Colonic mucosa (tissue), 4 donors: ENCODE data around the gene KLRD1. TPM values are rescaled to one million over a fixed set of nuclear protein-coding genes. Genes with fewer than 3 reads are reported as not detected.

Experiments
- DNase-seq: peaks from one replicate; pipeline ENCODE4 v3.0.0-alpha.2; 2020
- H3K27ac ChIP-seq: fragments of 200-600 bp; one replicate; pipeline ENCODE4 v1.8.0; 2021
- H3K27me3 ChIP-seq: fragments of 200-600 bp; one replicate; pipeline ENCODE4 v1.8.0; 2021
- H3K36me3 ChIP-seq: fragments of 200-600 bp; one replicate; pipeline ENCODE4 v1.8.0; 2021
- H3K4me1 ChIP-seq: fragments of 200-600 bp; one replicate; pipeline ENCODE4 v1.8.0; 2021; ENCODE audit warnings: mild to moderate bottlenecking
- H3K4me3 ChIP-seq: fragments of 200-600 bp; one replicate; pipeline ENCODE4 v1.8.0; 2021
- H3K9ac ChIP-seq, 2 donors: one replicate each; pipeline ENCODE4 v1.7.0; 2013; ENCODE audit warnings: control low read depth in 2 of 2, low read depth in 2 of 2, low read length in 2 of 2
- H3K9me3 ChIP-seq: fragments of 200-600 bp; one replicate; pipeline ENCODE4 v1.8.0; 2021
- CTCF ChIP-seq: fragments of 200-600 bp; IDR thresholded peaks from one replicate; pipeline ENCODE4 v1.8.0; 2022; ENCODE audit warnings: antibody characterized with exemption, mild to moderate bottlenecking
- intact Hi-C: fragments of 100-400 bp; cut with DNase I; formaldehyde crosslinking; loops from one replicate; pipeline ENCODE4 v1.14.1; 2022
- total RNA-seq, 2 donors: library from RNA; stranded (reverse); fragmentation: NEBNext Ultra II Directional in 1 of 2; extraction: Animal tissue kit (Norgen Biotek cat#: 25700) in 1 of 2; gene quantifications; one replicate each; pipeline ENCODE4 v1.2.1, GENCODE V29; 2021
- donor health status: healthy.
- donor health status: DM: no; HTN: no; CAD: no.
- donor health status: DM: no; HTN: no; CAD: no.

KLRD1 gene
- total RNA-seq, 2 donors from 2014 or later = 1.1 to 1.5 TPM

GRCh38 chr12:10279937-10280336 is 27.7 kb upstream of the KLRD1 start:
- Histone ChIP-seq H3K27ac (no peak overlapping the region), H3K4me3 (no peak overlapping the region), H3K27me3 (no peaks in the 10 kb centered on the region), H3K9ac (no peak overlapping the region), H3K36me3 (no peaks in the 10 kb centered on the region), H3K9me3 (no peaks in the 10 kb centered on the region), H3K4me1 (no peaks in the 10 kb centered on the region)
- no peak for TF ChIP-seq CTCF
- intact Hi-C loops = no loop called here
- DNase-seq = no peak

GRCh38 chr12:10283027-10283426 is 24.6 kb upstream of the KLRD1 start:
- Histone ChIP-seq H3K36me3 (no peaks in the 10 kb centered on the region), H3K27me3 (no peaks in the 10 kb centered on the region), H3K4me3 (no peak overlapping the region), H3K9ac (no peak overlapping the region), H3K4me1 (no peaks in the 10 kb centered on the region), H3K9me3 (no peaks in the 10 kb centered on the region), H3K27ac (no peak overlapping the region)
- TF ChIP-seq CTCF = no peak
- no peak for DNase-seq
- intact Hi-C loops = no loop called here

GRCh38 chr12:10285919-10286318 is 21.8 kb upstream of the KLRD1 start:
- H3K4me1 ChIP-seq = no peaks in the 10 kb centered on the region
- no peak for DNase-seq
- H3K4me3 ChIP-seq = no peak overlapping the region
- intact Hi-C loops = no loop called here
- no peaks in the 10 kb centered on the region for H3K9me3 ChIP-seq
- no peaks in the 10 kb centered on the region for H3K36me3 ChIP-seq
- no peak overlapping the region for H3K27ac ChIP-seq
- no peak overlapping the region for H3K9ac ChIP-seq
- no peak for TF ChIP-seq CTCF
- H3K27me3 ChIP-seq = no peaks in the 10 kb centered on the region

GRCh38 chr12:10289005-10289754 is 18.5 kb upstream of the KLRD1 start:
- Histone ChIP-seq H3K27me3 (no peaks in the 10 kb centered on the region), H3K4me3 (no peak overlapping the region), H3K9ac (no peak overlapping the region), H3K4me1 (no peaks in the 10 kb centered on the region), H3K9me3 (no peaks in the 10 kb centered on the region), H3K36me3 (no peaks in the 10 kb centered on the region), H3K27ac (no peak overlapping the region)
- intact Hi-C loops = no loop called here
- no peak for DNase-seq
- no peak for TF ChIP-seq CTCF

GRCh38 chr12:10291030-10291429 is 16.6 kb upstream of the KLRD1 start:
- no peak for TF ChIP-seq CTCF
- Histone ChIP-seq H3K27ac (no peak overlapping the region), H3K9me3 (no peaks in the 10 kb centered on the region), H3K4me1 (no peaks in the 10 kb centered on the region), H3K27me3 (no peaks in the 10 kb centered on the region), H3K36me3 (no peaks in the 10 kb centered on the region), H3K9ac (no peak overlapping the region), H3K4me3 (no peak overlapping the region)
- DNase-seq = no peak
- intact Hi-C loops = no loop called here
